Esophagus squamous epithelium (tissue), 4 donors: ENCODE data around the gene ATL1.

Source experiments
- CTCF ChIP-seq, 6 experiments: fragments of 450-650 bp in 4 of 6; fragments of 200-600 bp in 2 of 6; sonication (generic) in 2 of 6; IDR thresholded peaks; one replicate each; pipeline ENCODE4 v1.5.1; 2016 to 2019; ENCODE audit warnings: antibody characterized with exemption in 6 of 6, mild to moderate bottlenecking in 4 of 6, moderate library complexity in 4 of 6
- POLR2A ChIP-seq, 4 donors: fragments of 450-650 bp; IDR thresholded peaks; one replicate each; pipeline ENCODE4 v1.6.1; 2017; ENCODE audit warnings: antibody characterized with exemption in 4 of 4, mild to moderate bottlenecking in 4 of 4, moderate library complexity in 3 of 4

GRCh38 chr14:50667684-50667995 is 107.7 kb downstream of the ATL1 start:
- TF ChIP-seq POLR2A (IDR thresholded peaks at IDR 0.05): no peak
- TF ChIP-seq CTCF (IDR thresholded peaks at IDR 0.05): no peak
